ENCODE data around the gene NCKIPSD.

- TF ChIP-seq, protein P1, sequence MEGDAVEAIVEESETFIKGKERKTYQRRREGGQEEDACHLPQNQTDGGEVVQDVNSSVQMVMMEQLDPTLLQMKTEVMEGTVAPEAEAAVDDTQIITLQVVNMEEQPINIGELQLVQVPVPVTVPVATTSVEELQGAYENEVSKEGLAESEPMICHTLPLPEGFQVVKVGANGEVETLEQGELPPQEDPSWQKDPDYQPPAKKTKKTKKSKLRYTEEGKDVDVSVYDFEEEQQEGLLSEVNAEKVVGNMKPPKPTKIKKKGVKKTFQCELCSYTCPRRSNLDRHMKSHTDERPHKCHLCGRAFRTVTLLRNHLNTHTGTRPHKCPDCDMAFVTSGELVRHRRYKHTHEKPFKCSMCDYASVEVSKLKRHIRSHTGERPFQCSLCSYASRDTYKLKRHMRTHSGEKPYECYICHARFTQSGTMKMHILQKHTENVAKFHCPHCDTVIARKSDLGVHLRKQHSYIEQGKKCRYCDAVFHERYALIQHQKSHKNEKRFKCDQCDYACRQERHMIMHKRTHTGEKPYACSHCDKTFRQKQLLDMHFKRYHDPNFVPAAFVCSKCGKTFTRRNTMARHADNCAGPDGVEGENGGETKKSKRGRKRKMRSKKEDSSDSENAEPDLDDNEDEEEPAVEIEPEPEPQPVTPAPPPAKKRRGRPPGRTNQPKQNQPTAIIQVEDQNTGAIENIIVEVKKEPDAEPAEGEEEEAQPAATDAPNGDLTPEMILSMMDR (IDR thresholded peaks at IDR 0.05): peak; percentile 67 to 90 (median 79)
- TF ChIP-seq POLR2A (IDR thresholded peaks at IDR 0.05): peak; percentile 54 to 68
- TF ChIP-seq EP300 (IDR thresholded peaks at IDR 0.05): peak; percentile 70 to 90
Measured at GRCh38 chr3:48663489-48664312, 22.0 kb downstream of the NCKIPSD start.

Measured in tibial nerve (tissue), 4 donors.